Stimulated activated naive CD8-positive, alpha-beta T cell treated with anti-CD3 and anti-CD28 coated beads, Interleukin-15, Interleukin-2, amounts not matched to agents 100 ng/mL and 50 ng/mL, for 24 hours (primary cell): ENCODE measurements around the gene SDHB.

Source experiments
- H3K27ac Mint-ChIP-seq: one replicate; pipeline ENCODE4 v1.8.0; 2021; ENCODE audit warnings: mild to moderate bottlenecking, mixed read lengths
- H3K27me3 Mint-ChIP-seq: one replicate; pipeline ENCODE4 v1.8.0; 2021; ENCODE audit warnings: mixed read lengths
- H3K36me3 Mint-ChIP-seq: one replicate; pipeline ENCODE4 v1.8.0; 2021; ENCODE audit warnings: low read depth, mixed read lengths
- H3K4me1 Mint-ChIP-seq: one replicate; pipeline ENCODE4 v1.8.0; 2021; ENCODE audit warnings: low read depth, mixed read lengths
- H3K4me3 Mint-ChIP-seq: one replicate; pipeline ENCODE4 v1.8.0; 2021; ENCODE audit warnings: mild to moderate bottlenecking, mixed read lengths
- H3K9me3 Mint-ChIP-seq: one replicate; pipeline ENCODE4 v1.8.0; 2021; ENCODE audit warnings: mixed read lengths

Gene SDHB

DNA sequence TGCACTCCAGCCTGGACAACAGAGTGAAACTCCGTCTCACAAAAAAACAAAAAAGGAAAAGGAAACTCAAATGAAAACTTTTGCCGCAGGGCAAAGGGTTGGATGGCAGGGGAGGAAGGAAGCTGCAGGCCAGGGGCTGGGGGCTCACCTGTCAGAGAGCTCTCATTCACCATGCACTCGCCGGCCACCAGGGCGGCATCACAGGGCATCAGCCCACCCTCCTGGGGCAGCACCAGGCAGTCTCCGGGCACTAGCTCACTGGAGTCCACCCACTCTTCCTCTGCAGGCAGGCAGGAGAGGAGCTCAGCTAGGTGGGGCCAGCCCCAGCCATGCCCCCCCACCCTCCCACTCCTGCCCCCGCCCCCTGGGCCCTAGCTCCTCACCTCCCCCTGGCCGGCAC is 54.0 kb downstream of the SDHB start:
- H3K27ac Mint-ChIP-seq = no peak overlapping the region
- peaks cover 24% of the 10 kb centered on the region for H3K36me3 Mint-ChIP-seq

GRCh38 chr1:16998589-16998988 is 55.2 kb downstream of the SDHB start:
- H3K36me3 Mint-ChIP-seq = peaks cover 16% of the 10 kb centered on the region
- H3K9me3 Mint-ChIP-seq = no peaks in the 10 kb centered on the region
- H3K4me1 Mint-ChIP-seq = no peaks in the 10 kb centered on the region
- no peak overlapping the region for H3K27ac Mint-ChIP-seq
- H3K4me3 Mint-ChIP-seq = no peak overlapping the region
- H3K27me3 Mint-ChIP-seq = no peaks in the 10 kb centered on the region

More for the DNA sequence above, 54.0 kb downstream of the SDHB start:
- no peaks in the 10 kb centered on the region for H3K4me1 Mint-ChIP-seq
- no peaks in the 10 kb centered on the region for H3K27me3 Mint-ChIP-seq
- no peak overlapping the region for H3K4me3 Mint-ChIP-seq
- H3K9me3 Mint-ChIP-seq = no peaks in the 10 kb centered on the region

DNA sequence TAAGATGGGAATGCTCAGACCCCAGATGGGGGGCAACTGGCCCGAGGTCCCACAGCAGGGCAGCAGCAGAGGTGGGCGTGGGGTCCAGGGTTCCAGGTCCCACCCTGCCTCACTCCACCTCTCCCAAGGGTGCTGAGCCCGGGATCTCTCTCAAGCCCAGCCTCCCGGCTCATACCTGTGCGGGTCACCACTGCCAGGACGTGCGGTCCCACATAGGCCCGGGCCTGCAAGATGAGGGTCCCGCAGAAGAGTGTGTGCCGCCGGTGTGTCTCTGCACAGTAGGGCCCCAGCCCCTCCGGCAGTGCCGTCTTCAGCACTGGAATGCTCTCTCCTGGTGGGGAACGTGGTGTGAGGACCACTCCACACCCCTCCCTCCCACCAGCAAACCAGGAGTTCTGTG is 57.0 kb downstream of the SDHB start:
- Mint-ChIP-seq H3K27ac (no peak overlapping the region), H3K27me3 (no peaks in the 10 kb centered on the region)

GRCh38 chr1:16993521-16994038 is 60.3 kb downstream of the SDHB start:
- Mint-ChIP-seq H3K4me1 (no peaks in the 10 kb centered on the region), H3K9me3 (no peaks in the 10 kb centered on the region), H3K27me3 (no peaks in the 10 kb centered on the region), H3K4me3 (no peak overlapping the region), H3K27ac (no peak overlapping the region), H3K36me3 (peaks cover 8% of the 10 kb centered on the region)

More for the DNA sequence above, 57.0 kb downstream of the SDHB start:
- peaks cover 16% of the 10 kb centered on the region for H3K36me3 Mint-ChIP-seq
- no peaks in the 10 kb centered on the region for H3K4me1 Mint-ChIP-seq
- no peak overlapping the region for H3K4me3 Mint-ChIP-seq
- no peaks in the 10 kb centered on the region for H3K9me3 Mint-ChIP-seq

DNA sequence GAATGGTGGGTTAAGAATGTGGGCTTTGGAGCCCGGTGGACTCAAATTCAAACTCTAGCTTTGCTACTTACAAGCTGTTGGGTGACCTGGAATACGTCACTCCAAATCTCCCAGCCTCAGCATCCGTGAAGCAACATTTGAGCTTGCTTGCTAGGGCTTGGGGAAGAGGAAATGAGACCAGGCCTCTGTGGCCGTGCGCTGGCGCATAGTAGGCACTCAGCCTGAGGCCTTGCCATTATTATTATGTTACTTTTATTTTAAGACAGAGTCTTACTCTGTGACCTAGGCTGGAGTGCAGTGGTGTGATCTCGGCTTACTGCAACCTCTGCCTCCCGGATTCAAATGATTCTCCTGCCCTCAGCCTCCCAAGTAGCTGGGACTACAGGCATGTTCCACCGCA is 61.2 kb downstream of the SDHB start:
- Mint-ChIP-seq H3K9me3 (no peaks in the 10 kb centered on the region), H3K27me3 (no peaks in the 10 kb centered on the region), H3K4me3 (no peak overlapping the region), H3K4me1 (no peaks in the 10 kb centered on the region), H3K36me3 (peaks cover 5% of the 10 kb centered on the region), H3K27ac (no peak overlapping the region)

- no peaks in the 10 kb centered on the region for H3K4me1 Mint-ChIP-seq
- no peaks in the 10 kb centered on the region for H3K9me3 Mint-ChIP-seq
- H3K4me3 Mint-ChIP-seq = no peak overlapping the region
- no peaks in the 10 kb centered on the region for H3K27me3 Mint-ChIP-seq
- peak overlapping the region; percentile 40 for H3K27ac Mint-ChIP-seq
- peaks cover 5% of the 10 kb centered on the region for H3K36me3 Mint-ChIP-seq
Observed at GRCh38 chr1:16992102-16992501, 61.7 kb downstream of the SDHB start.

DNA sequence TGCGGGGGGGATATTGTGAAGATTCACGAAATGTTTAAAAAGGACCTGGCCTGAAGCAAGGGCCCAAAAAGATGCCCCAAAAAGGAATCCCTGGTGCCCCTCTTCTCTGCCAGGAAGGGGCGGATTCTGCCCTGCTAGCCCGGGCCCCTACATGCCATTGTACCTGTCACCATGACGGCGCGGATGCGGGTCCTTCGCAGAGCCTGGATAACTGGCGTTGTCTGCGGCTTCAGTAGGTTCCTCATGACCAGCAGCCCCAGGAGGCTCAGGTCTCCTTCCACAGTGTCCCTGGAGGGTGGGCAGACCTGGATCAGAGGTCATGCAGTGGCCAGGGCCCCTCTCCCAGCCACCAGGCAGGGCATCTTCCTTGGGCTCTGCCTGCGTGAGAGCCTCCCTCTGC is 62.3 kb downstream of the SDHB start:
- Mint-ChIP-seq H3K4me1 (no peaks in the 10 kb centered on the region), H3K27ac (no peak overlapping the region), H3K9me3 (no peaks in the 10 kb centered on the region), H3K4me3 (no peak overlapping the region), H3K36me3 (peaks cover 5% of the 10 kb centered on the region), H3K27me3 (no peaks in the 10 kb centered on the region)

- H3K27ac Mint-ChIP-seq = no peak overlapping the region
- no peak overlapping the region for H3K4me3 Mint-ChIP-seq
- H3K36me3 Mint-ChIP-seq = peaks cover 7% of the 10 kb centered on the region
Observed at GRCh38 chr1:16989676-16990391, 64.0 kb downstream of the SDHB start.

GRCh38 chr1:16988210-16988609 is 65.6 kb downstream of the SDHB start:
- peaks cover 3% of the 10 kb centered on the region for H3K27me3 Mint-ChIP-seq

More at GRCh38 chr1:16989676-16990391, 64.0 kb downstream of the SDHB start:
- Mint-ChIP-seq H3K27me3 (no peaks in the 10 kb centered on the region), H3K4me1 (no peaks in the 10 kb centered on the region), H3K9me3 (no peaks in the 10 kb centered on the region)

DNA sequence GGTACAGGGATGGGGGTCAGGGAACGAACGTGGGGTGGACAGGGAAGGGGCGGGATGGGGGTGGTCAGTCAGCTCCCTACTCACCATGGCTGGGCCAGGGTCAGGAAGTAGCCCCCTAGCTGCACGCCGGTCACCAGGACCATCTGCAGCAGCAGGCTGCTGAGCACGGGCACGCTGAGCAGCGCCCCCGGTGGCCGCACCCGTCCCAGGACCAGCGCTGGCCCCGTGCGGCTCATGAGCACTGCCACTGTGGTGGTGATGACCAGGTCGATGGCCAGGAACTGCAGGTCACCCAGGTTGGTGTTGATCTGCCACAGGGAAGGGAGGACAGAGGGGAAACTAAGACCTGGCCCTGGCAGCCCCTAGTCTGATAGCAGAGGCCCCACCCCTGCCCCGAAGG is 66.9 kb downstream of the SDHB start:
- H3K27me3 Mint-ChIP-seq = peaks cover 8% of the 10 kb centered on the region
- no peaks in the 10 kb centered on the region for H3K4me1 Mint-ChIP-seq
- no peak overlapping the region for H3K4me3 Mint-ChIP-seq
- H3K36me3 Mint-ChIP-seq = peaks cover 6% of the 10 kb centered on the region
- H3K9me3 Mint-ChIP-seq = no peaks in the 10 kb centered on the region
- H3K27ac Mint-ChIP-seq = no peak overlapping the region

More at GRCh38 chr1:16988210-16988609, 65.6 kb downstream of the SDHB start:
- Mint-ChIP-seq H3K36me3 (peaks cover 6% of the 10 kb centered on the region), H3K27ac (no peak overlapping the region), H3K4me1 (no peaks in the 10 kb centered on the region), H3K9me3 (no peaks in the 10 kb centered on the region), H3K4me3 (no peak overlapping the region)

DNA sequence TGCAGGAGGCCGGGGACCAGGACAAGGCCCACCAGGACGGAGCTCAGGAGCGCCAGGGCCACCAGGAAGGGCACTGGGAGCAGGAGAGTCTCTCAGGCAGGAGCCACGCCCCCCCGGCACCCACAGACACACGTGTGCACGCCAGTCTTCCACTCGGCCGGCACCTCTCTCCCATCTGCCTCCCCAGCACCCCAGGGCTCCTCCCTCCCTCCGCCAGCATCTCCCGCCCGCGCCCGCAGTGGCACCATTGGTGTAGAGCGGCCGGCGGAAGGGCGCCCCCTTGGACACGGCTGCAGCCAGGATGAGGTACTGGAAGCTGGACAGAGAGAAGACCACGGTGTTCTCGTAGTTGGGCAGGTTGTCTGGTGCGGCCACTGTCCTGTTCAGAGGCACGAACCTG is 67.3 kb downstream of the SDHB start:
- peaks cover 6% of the 10 kb centered on the region for H3K36me3 Mint-ChIP-seq
- no peak overlapping the region for H3K27ac Mint-ChIP-seq
- no peaks in the 10 kb centered on the region for H3K9me3 Mint-ChIP-seq
- no peaks in the 10 kb centered on the region for H3K4me1 Mint-ChIP-seq
- no peak overlapping the region for H3K4me3 Mint-ChIP-seq
- peaks cover 9% of the 10 kb centered on the region for H3K27me3 Mint-ChIP-seq

DNA sequence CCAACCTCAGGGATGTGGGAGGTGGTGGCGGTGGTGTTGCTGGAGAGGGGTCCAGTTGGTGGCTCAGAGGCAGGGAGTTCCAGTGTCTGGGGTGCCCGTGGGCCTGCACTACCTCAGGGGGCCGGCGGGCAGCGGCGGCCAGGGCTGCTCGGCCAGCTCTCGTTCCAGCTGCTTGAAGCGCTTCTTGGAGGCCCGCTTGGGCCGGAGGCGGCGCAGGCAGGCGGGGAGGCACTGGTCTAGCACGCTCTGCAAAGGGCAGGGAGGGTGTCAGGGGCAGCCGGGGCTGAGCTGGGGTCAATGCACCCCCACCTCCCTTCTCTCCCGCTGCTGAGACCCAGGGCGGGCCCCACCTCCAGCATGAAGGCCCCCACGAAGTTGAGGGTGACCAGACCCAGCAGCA is 67.7 kb downstream of the SDHB start:
- H3K27me3 Mint-ChIP-seq = peaks cover 14% of the 10 kb centered on the region
- no peaks in the 10 kb centered on the region for H3K9me3 Mint-ChIP-seq
- H3K4me1 Mint-ChIP-seq = peaks cover 4% of the 10 kb centered on the region
- no peak overlapping the region for H3K4me3 Mint-ChIP-seq
- peaks cover 6% of the 10 kb centered on the region for H3K36me3 Mint-ChIP-seq
- H3K27ac Mint-ChIP-seq = no peak overlapping the region

- Mint-ChIP-seq H3K36me3 (peaks cover 6% of the 10 kb centered on the region), H3K9me3 (no peaks in the 10 kb centered on the region), H3K4me3 (no peak overlapping the region), H3K27me3 (peaks cover 19% of the 10 kb centered on the region), H3K27ac (no peak overlapping the region), H3K4me1 (peaks cover 9% of the 10 kb centered on the region)
Observed at GRCh38 chr1:16984717-16985116, 69.1 kb downstream of the SDHB start.

DNA sequence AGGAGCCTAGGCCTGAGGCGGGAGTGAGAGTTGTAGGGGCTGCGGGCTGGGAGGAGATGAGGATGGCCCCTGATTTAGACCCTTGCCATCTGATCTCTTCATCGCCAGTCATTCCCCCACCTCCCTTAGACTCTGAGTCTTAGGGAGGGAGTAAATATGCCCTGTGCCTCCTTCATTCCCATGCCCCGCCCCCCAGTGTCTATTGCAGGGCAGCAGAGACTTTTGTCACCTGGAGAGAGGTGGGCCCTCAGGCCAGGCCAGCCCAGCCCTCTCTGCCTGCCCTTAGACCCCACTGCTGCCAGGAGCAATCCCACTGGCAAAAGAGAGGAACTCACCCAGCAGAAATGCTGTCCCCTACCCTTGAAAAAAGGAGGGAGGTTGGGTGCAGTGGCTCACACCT is 70.2 kb downstream of the SDHB start:
- peaks cover 9% of the 10 kb centered on the region for H3K4me1 Mint-ChIP-seq
- H3K9me3 Mint-ChIP-seq = no peaks in the 10 kb centered on the region
- no peak overlapping the region for H3K4me3 Mint-ChIP-seq
- no peak overlapping the region for H3K27ac Mint-ChIP-seq
- H3K27me3 Mint-ChIP-seq = peaks cover 24% of the 10 kb centered on the region
- peaks cover 6% of the 10 kb centered on the region for H3K36me3 Mint-ChIP-seq

DNA sequence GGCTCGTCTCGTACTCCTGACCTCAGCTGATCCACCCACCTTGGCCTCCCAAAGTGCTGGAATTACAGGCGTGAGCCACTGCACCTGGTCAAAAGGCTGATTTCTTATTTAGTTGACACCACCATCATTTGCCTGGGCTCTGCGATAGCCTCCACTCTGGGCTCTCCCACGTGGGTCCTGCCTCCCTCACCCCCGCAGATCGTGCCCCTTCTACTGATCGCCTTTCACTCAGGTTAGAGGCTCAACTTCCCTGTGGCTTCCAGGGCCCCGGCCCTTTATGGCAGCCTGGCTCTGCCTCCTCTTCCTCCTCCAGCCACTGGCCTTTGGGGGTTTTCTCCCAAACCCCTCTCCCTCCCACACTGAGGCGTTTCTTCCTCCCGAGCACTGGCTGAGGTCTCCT is 70.9 kb downstream of the SDHB start:
- no peak overlapping the region for H3K27ac Mint-ChIP-seq
- H3K27me3 Mint-ChIP-seq = peaks cover 24% of the 10 kb centered on the region
- no peaks in the 10 kb centered on the region for H3K9me3 Mint-ChIP-seq
- peaks cover 9% of the 10 kb centered on the region for H3K4me1 Mint-ChIP-seq
- H3K4me3 Mint-ChIP-seq = no peak overlapping the region
- H3K36me3 Mint-ChIP-seq = peaks cover 6% of the 10 kb centered on the region
